NCI-H1930 (cell line): ENCODE measurements around the gene GRAMD1B.
A peak's percentile ranks its signal among the peaks of the same experiment; 100 is the strongest.
"Not testable (repeated sequence)": the region's sequence is repeated elsewhere in the genome, so short reads cannot be mapped to it uniquely, and the experiment has no call there.

Experiments
- DNase-seq, 2 experiments: peaks; one replicate each; lab custom pipeline; 2025; lab: John Stamatoyannopoulos, UW

Gene GRAMD1B

GRCh38 chr11:123568367-123568870, 138.3 kb downstream of the GRAMD1B start:
- DNase-seq: no peak

GRCh38 chr11:123569393-123569792, 139.3 kb downstream of the GRAMD1B start:
- DNase-seq: no peak

GRCh38 chr11:123570939-123571580, 141.0 kb downstream of the GRAMD1B start:
- no peak for DNase-seq

- not testable (repeated sequence) for DNase-seq
Measured at GRCh38 chr11:123572791-123573190, 142.7 kb downstream of the GRAMD1B start.

- no peak for DNase-seq
Measured at GRCh38 chr11:123573286-123573685, 143.2 kb downstream of the GRAMD1B start.

GRCh38 chr11:123575441-123575840, 145.4 kb downstream of the GRAMD1B start:
- DNase-seq: no peak

- DNase-seq: no peak
Measured at GRCh38 chr11:123576082-123576481, 146.0 kb downstream of the GRAMD1B start.

- DNase-seq: no peak
Measured at GRCh38 chr11:123576501-123576900, 146.4 kb downstream of the GRAMD1B start.

- peak in 1 of 2 experiments; percentile 40 for DNase-seq
Measured at GRCh38 chr11:123577081-123577598, 147.1 kb downstream of the GRAMD1B start.

GRCh38 chr11:123578778-123579481, 148.9 kb downstream of the GRAMD1B start:
- no peak for DNase-seq

GRCh38 chr11:123579482-123579812, 149.4 kb downstream of the GRAMD1B start:
- DNase-seq: no peak

GRCh38 chr11:123580137-123580536, 150.1 kb downstream of the GRAMD1B start:
- no peak for DNase-seq

GRCh38 chr11:123580557-123581275, 150.6 kb downstream of the GRAMD1B start:
- DNase-seq: peak; percentile 68 to 70

GRCh38 chr11:123581651-123582399, 151.8 kb downstream of the GRAMD1B start:
- no peak for DNase-seq

GRCh38 chr11:123582992-123583504, 153.0 kb downstream of the GRAMD1B start:
- no peak for DNase-seq

GRCh38 chr11:123584186-123584585, 154.1 kb downstream of the GRAMD1B start:
- no peak for DNase-seq

- no peak for DNase-seq
Measured at GRCh38 chr11:123584737-123585136, 154.7 kb downstream of the GRAMD1B start.

- DNase-seq: no peak
Measured at GRCh38 chr11:123585206-123585605, 155.1 kb downstream of the GRAMD1B start.

GRCh38 chr11:123585706-123586105, 155.6 kb downstream of the GRAMD1B start:
- no peak for DNase-seq

GRCh38 chr11:123586568-123586967, 156.5 kb downstream of the GRAMD1B start:
- DNase-seq: no peak

- no peak for DNase-seq
Measured at GRCh38 chr11:123587044-123587443, 157.0 kb downstream of the GRAMD1B start.

GRCh38 chr11:123587559-123587958, 157.5 kb downstream of the GRAMD1B start:
- DNase-seq: no peak
